ENCODE results near the gene GPRC5C. TPM values are rescaled to one million over a fixed set of nuclear protein-coding genes. Genes with fewer than 3 reads are reported as not detected.

GPRC5C gene
- total RNA-seq, 3 donors from 2014 or later (not counting 1 experiment from before 2014, with no cell fraction given): 0.26 to 0.60 (median 0.29) TPM

DNA sequence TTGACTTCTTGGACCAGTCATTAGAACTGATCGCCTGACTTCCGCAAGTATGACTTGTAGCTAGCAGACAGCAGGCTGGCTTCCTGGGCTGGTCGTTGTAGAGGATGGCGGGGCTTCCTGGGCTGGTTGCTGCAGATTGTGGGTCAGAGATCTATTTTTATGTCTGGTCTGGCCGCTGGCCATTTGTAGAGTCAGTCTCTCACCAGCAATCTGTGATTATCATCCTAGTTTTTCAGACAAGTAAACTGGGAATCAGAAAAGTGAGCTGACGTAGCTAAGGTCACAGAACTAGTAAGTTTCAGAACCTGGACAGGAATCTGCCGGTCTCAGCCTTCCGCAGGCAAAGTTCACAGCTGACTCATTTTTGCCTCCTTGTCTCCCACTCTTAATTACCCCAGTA, 45.5 kb upstream of the GPRC5C start:
- WGBS (ENCODE audit: insufficient coverage): 56% methylated on average over 8 of the region's 8 CpGs
- ATAC-seq: no peak
- TF ChIP-seq, protein P1, sequence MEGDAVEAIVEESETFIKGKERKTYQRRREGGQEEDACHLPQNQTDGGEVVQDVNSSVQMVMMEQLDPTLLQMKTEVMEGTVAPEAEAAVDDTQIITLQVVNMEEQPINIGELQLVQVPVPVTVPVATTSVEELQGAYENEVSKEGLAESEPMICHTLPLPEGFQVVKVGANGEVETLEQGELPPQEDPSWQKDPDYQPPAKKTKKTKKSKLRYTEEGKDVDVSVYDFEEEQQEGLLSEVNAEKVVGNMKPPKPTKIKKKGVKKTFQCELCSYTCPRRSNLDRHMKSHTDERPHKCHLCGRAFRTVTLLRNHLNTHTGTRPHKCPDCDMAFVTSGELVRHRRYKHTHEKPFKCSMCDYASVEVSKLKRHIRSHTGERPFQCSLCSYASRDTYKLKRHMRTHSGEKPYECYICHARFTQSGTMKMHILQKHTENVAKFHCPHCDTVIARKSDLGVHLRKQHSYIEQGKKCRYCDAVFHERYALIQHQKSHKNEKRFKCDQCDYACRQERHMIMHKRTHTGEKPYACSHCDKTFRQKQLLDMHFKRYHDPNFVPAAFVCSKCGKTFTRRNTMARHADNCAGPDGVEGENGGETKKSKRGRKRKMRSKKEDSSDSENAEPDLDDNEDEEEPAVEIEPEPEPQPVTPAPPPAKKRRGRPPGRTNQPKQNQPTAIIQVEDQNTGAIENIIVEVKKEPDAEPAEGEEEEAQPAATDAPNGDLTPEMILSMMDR (IDR thresholded peaks at IDR 0.05): no peak
- DNase-seq: no peak
- H3K4me1 ChIP-seq (ENCODE audit: control insufficient read depth, insufficient read depth, low read length): peaks cover 3% of the 10 kb centered on the region
- no peak overlapping the region for H3K27ac ChIP-seq (ENCODE audit: low read length)
- H3K4me1 Mint-ChIP-seq: peaks cover 3 to 4% of the 10 kb centered on the region in 2 donors
- no peak overlapping the region for H3K4me3 Mint-ChIP-seq
- H3K9me3 Mint-ChIP-seq: no peaks in the 10 kb centered on the region
- H3K36me3 ChIP-seq (ENCODE audit: control insufficient read depth, insufficient read depth, low read length): no peaks in the 10 kb centered on the region
- H3K4me3 ChIP-seq (ENCODE audit: low read length): no peak overlapping the region
- no peaks in the 10 kb centered on the region for H3K9me3 ChIP-seq (ENCODE audit: control insufficient read depth, insufficient read depth, low read length)
- peaks cover 0 to 6% of the 10 kb centered on the region in 2 donors for H3K27me3 Mint-ChIP-seq (ENCODE audit: low read depth in 2 of 2)
- intact Hi-C loops (cut with micrococcal nuclease): no loop called here
- H3K27ac Mint-ChIP-seq: no peak overlapping the region
- no peaks in the 10 kb centered on the region for H3K36me3 Mint-ChIP-seq
- H3K27me3 ChIP-seq (ENCODE audit: control insufficient read depth, insufficient read depth, low read length): no peaks in the 10 kb centered on the region

DNA sequence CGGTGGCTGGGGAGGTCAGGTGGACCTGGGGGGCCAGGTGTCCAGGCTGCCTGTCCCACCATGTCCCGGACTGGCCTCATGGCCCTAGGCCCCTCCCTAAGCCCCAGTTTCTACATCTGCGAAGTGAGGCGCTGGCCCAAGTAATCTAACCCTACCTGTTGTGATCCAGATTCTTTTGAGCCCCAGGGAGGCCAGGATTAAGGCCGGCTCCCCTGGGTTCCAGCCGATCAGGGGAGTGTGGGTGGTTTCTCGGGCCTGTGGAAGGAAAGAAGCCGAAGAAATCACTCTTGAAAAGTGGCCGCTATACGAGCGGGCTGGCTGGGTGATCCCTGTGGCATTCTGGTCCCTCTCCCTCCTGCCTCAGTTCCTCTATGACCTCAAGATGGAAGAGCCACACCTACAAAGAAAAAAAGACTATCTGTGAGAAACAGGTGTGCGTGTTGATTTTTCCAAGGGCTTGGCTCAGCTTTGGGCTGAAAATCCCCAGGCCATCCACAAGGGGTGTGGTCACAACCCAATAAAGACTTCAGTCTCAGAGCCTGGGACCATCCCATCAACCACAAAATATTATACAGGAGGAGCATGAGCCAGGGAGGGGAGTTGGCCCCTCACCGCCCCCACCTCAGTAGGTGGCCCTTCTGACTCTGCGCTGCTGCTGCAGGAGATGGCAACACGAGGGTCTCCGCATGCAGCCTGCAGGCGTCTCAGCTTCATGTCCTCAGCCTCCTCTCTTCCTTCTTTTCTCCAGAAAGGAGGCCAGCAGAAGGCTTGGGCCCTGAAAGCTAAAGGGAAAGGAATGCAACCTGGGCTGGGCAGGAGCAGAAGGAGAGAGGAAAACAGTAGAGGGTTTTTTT, 44.3 kb upstream of the GPRC5C start:
- DNase-seq (no peak), ATAC-seq (no peak)
- no peaks in the 10 kb centered on the region for H3K36me3 ChIP-seq (ENCODE audit: control insufficient read depth, insufficient read depth, low read length)
- WGBS (ENCODE audit: insufficient coverage): 86% methylated on average over 17 of the region's 17 CpGs
- no peaks in the 10 kb centered on the region for H3K27me3 ChIP-seq (ENCODE audit: control insufficient read depth, insufficient read depth, low read length)
- intact Hi-C loops (cut with micrococcal nuclease): no loop called here
- H3K4me1 ChIP-seq (ENCODE audit: control insufficient read depth, insufficient read depth, low read length): peaks cover 6% of the 10 kb centered on the region
- TF ChIP-seq, protein P1 (IDR thresholded peaks at IDR 0.05): no peak
- no peaks in the 10 kb centered on the region for H3K9me3 ChIP-seq (ENCODE audit: control insufficient read depth, insufficient read depth, low read length)
- H3K36me3 Mint-ChIP-seq: no peaks in the 10 kb centered on the region
- H3K27me3 Mint-ChIP-seq (ENCODE audit: low read depth in 2 of 2): peaks cover 0 to 6% of the 10 kb centered on the region in 2 donors
- no peaks in the 10 kb centered on the region for H3K9me3 Mint-ChIP-seq
- no peak overlapping the region for H3K27ac ChIP-seq (ENCODE audit: low read length)
- no peak overlapping the region for H3K4me3 ChIP-seq (ENCODE audit: low read length)
- no peak overlapping the region for H3K4me3 Mint-ChIP-seq
- H3K4me1 Mint-ChIP-seq: peaks cover 6% of the 10 kb centered on the region in 2 donors
- no peak overlapping the region for H3K27ac Mint-ChIP-seq

DNA sequence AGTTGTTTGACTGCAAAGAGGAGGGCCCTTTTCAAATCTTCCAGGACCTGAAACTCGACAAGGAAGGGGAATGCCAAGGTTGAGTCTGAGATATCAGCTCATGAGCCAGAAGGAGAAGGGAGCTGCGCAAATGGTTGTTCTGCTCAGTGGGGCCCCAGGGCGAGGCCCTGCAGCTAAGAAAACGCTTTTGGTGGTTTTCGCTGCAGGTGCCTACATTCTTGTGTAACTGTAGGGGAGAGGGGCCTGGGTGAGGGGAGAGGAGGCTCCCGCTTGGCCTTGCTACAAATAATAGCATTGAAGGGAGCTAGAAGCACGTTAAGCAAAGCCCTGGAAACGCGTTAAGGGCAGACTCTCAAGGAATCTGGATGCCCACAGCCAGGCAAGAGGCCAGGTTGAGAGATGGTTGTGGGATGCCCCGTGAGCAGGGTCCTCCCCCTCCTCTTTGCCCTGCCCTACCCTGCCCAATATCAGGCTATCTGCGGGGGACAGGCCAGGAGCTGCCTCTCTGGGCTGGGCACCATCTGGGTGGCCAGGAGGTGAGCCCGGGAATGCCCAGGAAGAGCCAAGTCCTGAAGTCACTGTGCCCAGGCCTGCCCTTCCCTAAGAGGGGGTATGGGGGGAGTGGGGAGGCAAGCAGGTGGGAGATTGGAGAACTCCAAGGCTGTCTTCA, 42.7 kb upstream of the GPRC5C start:
- Mint-ChIP-seq H3K9me3 (no peaks in the 10 kb centered on the region), H3K27ac (no peak overlapping the region), H3K36me3 (no peaks in the 10 kb centered on the region), H3K4me3 (no peak overlapping the region), H3K4me1 (peaks cover 6 to 10% of the 10 kb centered on the region in 2 donors), H3K27me3 (ENCODE audit: low read depth in 2 of 2) (peaks cover 0 to 6% of the 10 kb centered on the region in 2 donors)
- Histone ChIP-seq H3K27ac (ENCODE audit: low read length) (no peak overlapping the region), H3K9me3 (ENCODE audit: control insufficient read depth, insufficient read depth, low read length) (no peaks in the 10 kb centered on the region), H3K4me1 (ENCODE audit: control insufficient read depth, insufficient read depth, low read length) (peaks cover 6% of the 10 kb centered on the region), H3K4me3 (ENCODE audit: low read length) (no peak overlapping the region), H3K27me3 (ENCODE audit: control insufficient read depth, insufficient read depth, low read length) (no peaks in the 10 kb centered on the region), H3K36me3 (ENCODE audit: control insufficient read depth, insufficient read depth, low read length) (no peaks in the 10 kb centered on the region)
- ATAC-seq (no peak), DNase-seq (no peak)
- intact Hi-C loops (cut with micrococcal nuclease): no loop called here
- 72% methylated on average over 12 of the region's 12 CpGs for WGBS (ENCODE audit: insufficient coverage)
- TF ChIP-seq, protein P1 (IDR thresholded peaks at IDR 0.05): no peak
